NB4 (cell line): ENCODE data around the gene SPATA12.

Source experiments
- CTCF ChIP-seq: IDR thresholded peaks from one replicate; pipeline ENCODE4 v1.5.1; 2012; ENCODE audit warnings: low read depth, low read length
- MAX ChIP-seq: IDR thresholded peaks from 2 replicates; pipeline ENCODE4 v1.6.1; 2011; ENCODE audit warnings: low read depth, low read length
- MYC ChIP-seq: IDR thresholded peaks from 2 replicates; pipeline ENCODE4 v1.6.1; 2011; ENCODE audit warnings: low read depth, low read length
- POLR2A ChIP-seq: IDR thresholded peaks from 2 replicates; pipeline ENCODE4 v1.6.1; 2011; ENCODE audit warnings: mild to moderate bottlenecking; ENCODE audit not compliant: insufficient read length; ENCODE audit errors: extremely low read depth

- TF ChIP-seq CTCF (no peak), MAX (no peak), POLR2A (no peak), MYC (no peak)
Observed at GRCh38 chr3:57043518-57043917, 16.9 kb upstream of the SPATA12 start.
